Measurements from ENCODE around the gene JPT2. TPM values are rescaled to one million over a fixed set of nuclear protein-coding genes. Genes with fewer than 3 reads are reported as not detected.
"Not testable (repeated sequence)": the region's sequence is repeated elsewhere in the genome, so short reads cannot be mapped to it uniquely, and the experiment has no call there.

Gene JPT2
- total and polyA plus RNA-seq, 2 donors: 30.7 to 37.3 TPM

GRCh38 chr16:1712791-1713261, 34.7 kb downstream of the JPT2 start:
- Histone ChIP-seq H3K4me3 (ENCODE audit: low read depth, low read length) (no peak overlapping the region), H3K4me1 (ENCODE audit: insufficient read depth) (peaks cover 2% of the 10 kb centered on the region), H3K27ac (ENCODE audit: low read depth) (no peak overlapping the region), H3K36me3 (ENCODE audit: insufficient read depth) (no peaks in the 10 kb centered on the region)
- DNase-seq (ENCODE audit: extremely low spot score): no peak
- WGBS: 77% methylated on average over 14 of the region's 14 CpGs

- Histone ChIP-seq H3K36me3 (ENCODE audit: insufficient read depth) (no peaks in the 10 kb centered on the region), H3K4me1 (ENCODE audit: insufficient read depth) (no peaks in the 10 kb centered on the region), H3K4me3 (ENCODE audit: low read depth, low read length) (no peak overlapping the region), H3K27ac (ENCODE audit: low read depth) (no peak overlapping the region)
- no peak for DNase-seq (ENCODE audit: extremely low spot score)
- 84% methylated on average over 7 of the region's 7 CpGs for WGBS
Measured at GRCh38 chr16:1713331-1713730, 35.3 kb downstream of the JPT2 start.

GRCh38 chr16:1713933-1714332, 35.9 kb downstream of the JPT2 start:
- H3K4me1 ChIP-seq (ENCODE audit: insufficient read depth): no peaks in the 10 kb centered on the region
- 75% methylated on average over 14 of the region's 14 CpGs for WGBS
- no peak for DNase-seq (ENCODE audit: extremely low spot score)

GRCh38 chr16:1715220-1715619, 37.1 kb downstream of the JPT2 start:
- Histone ChIP-seq H3K36me3 (ENCODE audit: insufficient read depth) (no peaks in the 10 kb centered on the region), H3K4me3 (ENCODE audit: low read depth, low read length) (no peak overlapping the region), H3K4me1 (ENCODE audit: insufficient read depth) (no peaks in the 10 kb centered on the region), H3K27ac (ENCODE audit: low read depth) (no peak overlapping the region)
- 93% methylated on average over 12 of the region's 12 CpGs for WGBS
- DNase-seq (ENCODE audit: extremely low spot score): no peak

More at GRCh38 chr16:1713933-1714332, 35.9 kb downstream of the JPT2 start:
- no peak overlapping the region for H3K4me3 ChIP-seq (ENCODE audit: low read depth, low read length)
- no peak overlapping the region for H3K27ac ChIP-seq (ENCODE audit: low read depth)
- no peaks in the 10 kb centered on the region for H3K36me3 ChIP-seq (ENCODE audit: insufficient read depth)

GRCh38 chr16:1718236-1718635, 40.2 kb downstream of the JPT2 start:
- not testable (repeated sequence) for H3K4me1 ChIP-seq (ENCODE audit: insufficient read depth); H3K27ac ChIP-seq (ENCODE audit: low read depth)
- WGBS: 78% methylated on average over 10 of the region's 10 CpGs

GRCh38 chr16:1719559-1720229, 41.6 kb downstream of the JPT2 start:
- 87% methylated on average over 12 of the region's 12 CpGs for WGBS
- not testable (repeated sequence) for H3K27ac ChIP-seq (ENCODE audit: low read depth); H3K36me3 ChIP-seq (ENCODE audit: insufficient read depth); H3K4me1 ChIP-seq (ENCODE audit: insufficient read depth); DNase-seq (ENCODE audit: extremely low spot score); H3K4me3 ChIP-seq (ENCODE audit: low read depth, low read length)

More at GRCh38 chr16:1718236-1718635, 40.2 kb downstream of the JPT2 start:
- H3K36me3 ChIP-seq (ENCODE audit: insufficient read depth); H3K4me3 ChIP-seq (ENCODE audit: low read depth, low read length); DNase-seq (ENCODE audit: extremely low spot score): not testable (repeated sequence)

- DNase-seq (ENCODE audit: extremely low spot score): no peak
- WGBS: 92% methylated on average over 9 of the region's 9 CpGs
- Histone ChIP-seq H3K4me1 (ENCODE audit: insufficient read depth) (no peaks in the 10 kb centered on the region), H3K4me3 (ENCODE audit: low read depth, low read length) (no peak overlapping the region), H3K36me3 (ENCODE audit: insufficient read depth) (no peaks in the 10 kb centered on the region), H3K27ac (ENCODE audit: low read depth) (no peak overlapping the region)
Measured at GRCh38 chr16:1721372-1721771, 43.3 kb downstream of the JPT2 start.

- WGBS: 54% methylated on average over 6 of the region's 6 CpGs
- H3K4me3 ChIP-seq (ENCODE audit: low read depth, low read length): no peak overlapping the region
- DNase-seq (ENCODE audit: extremely low spot score): no peak
- H3K36me3 ChIP-seq (ENCODE audit: insufficient read depth): no peaks in the 10 kb centered on the region
- H3K27ac ChIP-seq (ENCODE audit: low read depth): no peak overlapping the region
- no peaks in the 10 kb centered on the region for H3K4me1 ChIP-seq (ENCODE audit: insufficient read depth)
Measured at GRCh38 chr16:1723450-1724147, 45.5 kb downstream of the JPT2 start.

- Histone ChIP-seq H3K4me3 (ENCODE audit: low read depth, low read length) (no peak overlapping the region), H3K36me3 (ENCODE audit: insufficient read depth) (no peaks in the 10 kb centered on the region), H3K27ac (ENCODE audit: low read depth) (no peak overlapping the region), H3K4me1 (ENCODE audit: insufficient read depth) (no peaks in the 10 kb centered on the region)
- 89% methylated on average over 12 of the region's 12 CpGs for WGBS
- no peak for DNase-seq (ENCODE audit: extremely low spot score)
Measured at GRCh38 chr16:1724491-1724890, 46.4 kb downstream of the JPT2 start.

- Histone ChIP-seq H3K27ac (ENCODE audit: low read depth) (no peak overlapping the region), H3K4me1 (ENCODE audit: insufficient read depth) (no peaks in the 10 kb centered on the region), H3K36me3 (ENCODE audit: insufficient read depth) (no peaks in the 10 kb centered on the region), H3K4me3 (ENCODE audit: low read depth, low read length) (no peak overlapping the region)
- DNase-seq (ENCODE audit: extremely low spot score): no peak
- 96% methylated on average over 32 of the region's 32 CpGs for WGBS
Measured at GRCh38 chr16:1726661-1727502, 48.8 kb downstream of the JPT2 start.

- no peaks in the 10 kb centered on the region for H3K4me1 ChIP-seq (ENCODE audit: insufficient read depth)
- no peak overlapping the region for H3K27ac ChIP-seq (ENCODE audit: low read depth)
- DNase-seq (ENCODE audit: extremely low spot score): no peak
- no peak overlapping the region for H3K4me3 ChIP-seq (ENCODE audit: low read depth, low read length)
- WGBS: 93% methylated on average over 37 of the region's 37 CpGs
- no peaks in the 10 kb centered on the region for H3K36me3 ChIP-seq (ENCODE audit: insufficient read depth)
Measured at GRCh38 chr16:1727651-1728624, 49.9 kb downstream of the JPT2 start.

- Histone ChIP-seq H3K4me1 (ENCODE audit: insufficient read depth) (no peaks in the 10 kb centered on the region), H3K36me3 (ENCODE audit: insufficient read depth) (no peaks in the 10 kb centered on the region), H3K27ac (ENCODE audit: low read depth) (no peak overlapping the region), H3K4me3 (ENCODE audit: low read depth, low read length) (no peak overlapping the region)
- 97% methylated on average over 18 of the region's 18 CpGs for WGBS
- DNase-seq (ENCODE audit: extremely low spot score): no peak
Measured at GRCh38 chr16:1729026-1729425, 50.9 kb downstream of the JPT2 start.

- Histone ChIP-seq H3K4me3 (ENCODE audit: low read depth, low read length) (no peak overlapping the region), H3K36me3 (ENCODE audit: insufficient read depth) (no peaks in the 10 kb centered on the region), H3K4me1 (ENCODE audit: insufficient read depth) (no peaks in the 10 kb centered on the region), H3K27ac (ENCODE audit: low read depth) (no peak overlapping the region)
- 93% methylated on average over 35 of the region's 35 CpGs for WGBS
- no peak for DNase-seq (ENCODE audit: extremely low spot score)
Measured at GRCh38 chr16:1729445-1729844, 51.4 kb downstream of the JPT2 start.

All from urinary bladder (tissue), 4 donors.